ENCODE measurements around the gene ZNF526.
"Not testable (repeated sequence)": the region's sequence is repeated elsewhere in the genome, so short reads cannot be mapped to it uniquely, and the experiment has no call there.

The ZNF526 gene

DNA sequence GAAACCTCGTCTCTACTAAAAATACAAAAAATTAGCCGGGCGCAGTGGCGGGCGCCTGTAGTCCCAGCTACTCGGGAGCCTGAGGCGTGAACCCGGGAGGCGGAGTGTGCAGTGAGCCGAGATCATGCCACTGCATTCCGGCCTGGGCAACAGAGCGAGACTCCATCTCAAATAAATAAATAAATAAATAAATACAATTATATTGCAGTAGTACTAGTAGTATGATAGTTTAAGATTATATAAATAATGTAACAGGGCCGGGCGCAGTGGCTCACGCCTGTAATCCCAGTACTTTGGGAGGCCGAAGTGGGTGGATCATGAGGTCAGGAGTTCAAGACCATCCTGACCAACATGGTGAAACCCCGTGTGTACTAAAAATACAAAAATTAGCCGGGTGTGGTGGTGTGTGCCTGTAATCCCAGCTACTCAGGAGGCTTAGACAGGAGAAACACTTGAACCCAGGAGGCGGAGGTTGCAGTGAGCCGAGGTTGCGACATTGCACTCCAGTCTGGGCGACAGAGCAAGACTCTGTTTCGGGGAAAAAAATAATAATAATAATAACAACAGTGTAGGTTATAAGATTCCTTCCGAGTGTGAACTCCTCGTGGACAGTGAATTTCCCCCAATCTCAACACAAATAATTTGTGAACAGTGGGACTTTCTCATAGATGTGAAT, 47.0 kb downstream of the ZNF526 start:
- not testable (repeated sequence) for DNase-seq

DNA sequence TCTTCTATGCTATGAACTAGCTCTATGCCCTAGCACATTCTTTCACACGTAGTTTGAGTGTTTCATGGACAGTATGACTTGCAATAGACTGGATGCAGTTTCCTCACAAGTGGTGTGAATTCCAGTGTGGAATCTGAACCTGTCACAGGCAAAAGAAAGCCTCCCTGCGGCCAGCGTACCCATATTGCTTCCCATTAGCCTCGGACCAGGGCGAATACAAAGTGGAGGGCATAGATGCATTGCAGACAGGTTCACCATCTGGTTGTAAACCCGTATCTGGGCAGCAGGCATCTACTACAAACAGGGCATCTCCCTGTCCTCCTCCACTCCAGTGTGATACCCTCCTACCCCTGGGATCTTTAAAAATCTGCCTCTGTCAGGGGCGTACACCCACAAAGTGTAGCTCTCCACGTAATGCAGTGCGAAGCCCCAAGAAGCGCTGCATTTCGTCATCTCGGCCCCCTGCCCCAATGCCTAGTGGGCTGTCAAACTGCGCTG, 47.6 kb downstream of the ZNF526 start:
- DNase-seq, result peak; percentile 46

DNA sequence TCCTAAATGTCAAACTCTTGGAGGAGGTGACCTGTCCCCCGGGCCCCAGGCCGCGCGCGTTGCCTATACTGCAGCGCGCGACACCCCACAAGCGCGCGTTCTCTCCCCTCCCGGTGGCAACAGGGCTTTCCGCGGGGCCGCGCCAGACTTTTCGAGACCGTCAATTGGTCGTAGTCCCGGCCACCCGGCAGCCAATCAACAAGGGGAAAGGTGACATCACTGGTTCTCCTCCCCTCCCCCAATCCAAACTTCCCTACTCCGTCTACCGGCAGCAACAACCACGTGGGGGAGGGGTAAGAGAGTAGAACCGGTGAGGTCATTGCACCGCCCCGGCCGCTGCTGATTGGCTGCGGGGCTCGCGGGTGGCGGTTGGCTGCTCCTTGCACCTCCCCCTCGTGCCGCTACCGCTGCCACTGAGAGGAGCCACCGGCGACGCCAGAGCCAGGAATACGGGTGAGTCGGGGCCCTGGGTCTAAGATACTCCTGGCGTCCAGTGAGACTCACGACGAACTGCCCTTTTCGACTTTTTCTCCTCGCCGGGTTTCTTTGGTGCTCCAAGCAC, 48.1 kb downstream of the ZNF526 start:
- DNase-seq, result peak; percentile 100

GRCh38 chr19:42268704-42269477, 48.8 kb downstream of the ZNF526 start, which contains the start of gene CIC:
Gene CIC, plus strand, starts transcription at chr19:42269252. Its CDS starts 2,532 bp downstream, at chr19:42271784.
- DNase-seq, result peak; percentile 100

GRCh38 chr19:42269478-42270345, 49.6 kb downstream of the ZNF526 start:
- no peak for DNase-seq

DNA sequence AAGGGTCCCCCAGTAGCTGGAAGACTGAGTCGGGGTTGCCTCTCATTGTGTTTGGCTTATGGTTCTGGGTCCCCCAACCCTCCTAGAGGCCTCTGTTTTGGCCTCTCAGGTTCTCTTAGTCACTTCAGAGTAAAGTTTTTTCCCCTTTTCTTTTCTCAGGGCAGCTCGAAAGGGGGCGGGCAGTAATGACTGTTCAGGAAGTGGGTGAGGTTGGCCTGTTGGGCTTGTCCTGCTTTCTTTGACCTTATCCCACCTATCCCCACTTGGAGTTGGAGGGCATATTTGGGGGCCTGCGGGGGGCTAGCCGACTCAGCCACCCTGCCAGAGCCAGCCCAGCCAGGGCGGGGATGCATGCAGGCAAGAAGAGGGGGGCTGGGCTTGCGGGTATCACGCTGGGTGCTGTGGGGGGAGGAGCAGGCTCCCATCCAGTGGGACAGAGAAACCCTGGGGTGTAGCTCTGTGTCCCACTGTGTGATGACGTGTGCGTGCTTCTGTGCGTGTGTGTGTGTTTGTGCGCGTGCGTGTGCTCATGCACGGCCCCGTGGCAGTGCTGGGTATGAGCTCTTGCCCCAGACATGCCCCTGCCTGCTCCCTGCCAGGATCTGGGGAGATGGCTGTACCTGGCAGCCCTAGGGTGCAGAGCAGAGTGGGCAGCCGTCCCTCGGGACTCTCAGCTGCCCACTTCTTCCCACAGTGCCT, 50.4 kb downstream of the ZNF526 start:
- DNase-seq, result no peak

- no peak for DNase-seq
Observed at GRCh38 chr19:42271045-42271419, 50.9 kb downstream of the ZNF526 start.

- DNase-seq, result no peak
Observed at GRCh38 chr19:42271861-42272534, 51.9 kb downstream of the ZNF526 start.

DNA sequence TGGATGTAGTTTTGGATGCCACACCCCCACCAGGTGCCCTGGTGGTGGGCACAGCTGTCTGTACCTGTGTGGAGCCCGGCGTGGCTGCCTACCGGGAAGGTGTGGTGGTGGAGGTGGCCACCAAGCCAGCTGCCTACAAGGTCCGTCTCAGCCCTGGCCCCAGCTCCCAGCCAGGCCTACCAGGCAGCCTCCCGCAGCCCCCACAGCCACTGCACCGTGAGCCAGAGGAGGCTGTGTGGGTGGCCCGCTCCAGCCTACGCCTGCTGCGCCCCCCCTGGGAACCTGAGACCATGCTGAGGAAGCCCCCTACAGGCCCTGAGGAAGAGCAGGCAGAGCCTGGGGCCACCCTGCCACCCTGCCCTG, 52.4 kb downstream of the ZNF526 start:
- no peak for DNase-seq

DNA sequence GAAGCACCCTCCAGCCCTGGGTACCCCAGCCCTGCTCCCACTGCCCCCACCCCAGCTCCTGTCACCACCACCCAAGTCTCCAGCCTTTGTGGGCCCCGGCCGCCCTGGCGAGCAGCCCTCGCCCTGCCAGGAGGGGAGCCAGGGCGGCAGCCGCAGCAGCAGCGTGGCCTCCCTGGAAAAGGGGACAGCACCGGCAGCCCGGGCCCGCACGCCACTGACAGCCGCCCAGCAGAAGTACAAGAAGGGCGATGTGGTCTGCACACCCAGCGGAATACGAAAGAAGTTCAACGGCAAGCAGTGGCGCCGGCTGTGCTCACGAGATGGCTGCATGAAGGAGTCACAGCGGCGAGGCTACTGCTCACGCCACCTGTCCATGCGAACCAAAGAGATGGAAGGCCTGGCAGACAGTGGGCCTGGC, 52.9 kb downstream of the ZNF526 start:
- no peak for DNase-seq

DNA sequence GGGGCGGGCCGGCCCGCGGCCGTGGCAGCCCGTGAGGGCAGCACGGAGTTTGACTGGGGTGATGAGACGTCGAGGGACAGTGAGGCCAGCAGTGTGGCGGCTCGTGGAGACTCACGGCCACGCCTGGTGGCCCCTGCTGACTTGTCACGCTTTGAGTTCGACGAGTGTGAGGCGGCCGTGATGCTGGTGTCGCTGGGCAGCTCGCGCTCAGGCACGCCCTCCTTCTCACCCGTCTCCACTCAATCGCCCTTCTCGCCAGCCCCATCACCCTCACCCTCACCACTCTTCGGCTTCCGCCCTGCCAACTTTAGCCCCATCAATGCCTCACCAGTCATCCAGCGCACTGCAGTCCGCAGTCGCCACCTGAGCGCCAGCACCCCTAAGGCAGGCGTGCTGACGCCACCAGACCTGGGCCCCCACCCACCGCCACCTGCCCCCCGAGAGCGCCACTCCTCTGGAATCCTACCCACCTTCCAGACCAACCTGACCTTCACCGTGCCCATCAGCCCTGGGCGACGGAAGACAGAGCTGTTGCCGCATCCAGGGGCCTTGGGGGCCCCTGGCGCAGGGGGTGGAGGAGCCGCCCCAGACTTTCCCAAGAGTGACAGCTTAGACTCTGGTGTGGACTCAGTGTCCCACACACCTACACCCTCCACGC, 53.4 kb downstream of the ZNF526 start:
- no peak for DNase-seq

DNA sequence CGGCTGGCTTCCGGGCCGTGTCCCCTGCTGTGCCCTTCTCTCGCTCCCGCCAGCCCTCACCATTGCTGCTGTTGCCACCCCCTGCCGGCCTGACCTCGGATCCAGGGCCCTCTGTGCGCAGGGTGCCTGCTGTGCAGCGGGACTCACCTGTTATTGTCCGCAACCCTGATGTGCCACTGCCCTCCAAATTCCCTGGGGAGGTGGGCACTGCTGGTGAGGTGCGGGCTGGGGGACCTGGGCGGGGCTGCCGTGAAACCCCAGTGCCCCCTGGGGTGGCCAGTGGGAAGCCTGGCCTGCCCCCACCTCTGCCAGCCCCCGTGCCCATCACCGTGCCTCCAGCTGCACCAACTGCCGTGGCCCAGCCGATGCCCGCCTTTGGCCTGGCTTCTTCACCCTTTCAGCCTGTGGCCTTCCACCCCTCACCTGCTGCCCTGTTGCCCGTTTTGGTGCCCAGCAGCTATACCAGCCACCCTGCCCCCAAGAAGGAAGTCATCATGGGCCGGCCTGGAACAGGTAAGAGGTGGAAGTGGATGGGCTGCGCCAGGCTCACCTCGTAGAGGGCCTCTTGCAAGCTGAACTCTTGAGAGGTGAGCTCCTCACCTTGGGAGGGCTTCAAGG, 54.1 kb downstream of the ZNF526 start:
- no peak for DNase-seq

DNA sequence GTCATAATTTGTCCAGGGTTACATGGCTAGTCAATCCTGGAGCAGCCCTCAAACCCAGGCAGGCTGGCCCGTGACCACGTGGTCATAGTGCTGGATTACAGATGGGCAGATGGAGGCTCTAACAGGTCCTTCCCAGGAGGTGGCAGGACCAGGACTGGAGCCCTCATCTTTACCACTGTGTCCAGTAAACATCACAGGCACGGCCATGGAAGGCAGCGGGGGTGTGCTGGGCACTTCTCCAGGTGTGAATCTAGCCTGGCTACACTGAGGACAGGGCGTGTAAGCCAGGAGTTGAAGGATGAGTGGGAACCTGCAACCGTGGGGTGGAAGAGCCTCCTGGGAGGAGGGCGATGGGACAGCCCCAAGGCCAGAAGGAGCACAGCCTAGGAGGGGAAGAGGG, 55.0 kb downstream of the ZNF526 start:
- no peak for DNase-seq

- DNase-seq, result no peak
Observed at GRCh38 chr19:42275517-42275916, 55.4 kb downstream of the ZNF526 start.

DNA sequence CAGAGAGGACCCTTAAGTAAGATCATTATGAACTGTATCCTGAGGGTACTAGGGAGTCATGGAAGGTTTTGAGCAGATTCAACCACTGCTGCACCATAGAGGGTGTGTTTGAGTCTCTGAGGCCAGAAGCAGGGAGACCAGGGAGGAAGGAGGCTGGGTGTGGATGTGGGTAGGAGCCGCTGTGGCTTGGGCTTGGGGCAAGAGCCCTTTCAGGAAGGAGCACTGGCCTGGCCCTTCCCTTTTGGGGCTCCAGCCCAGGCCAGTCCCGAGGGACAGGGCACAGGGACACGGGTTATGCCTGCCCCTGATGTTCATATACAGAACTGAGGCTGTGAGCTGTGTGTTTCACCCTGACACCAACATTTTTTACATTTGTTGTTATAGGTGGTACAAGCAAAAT, 56.2 kb downstream of the ZNF526 start:
- no peak for DNase-seq

DNA sequence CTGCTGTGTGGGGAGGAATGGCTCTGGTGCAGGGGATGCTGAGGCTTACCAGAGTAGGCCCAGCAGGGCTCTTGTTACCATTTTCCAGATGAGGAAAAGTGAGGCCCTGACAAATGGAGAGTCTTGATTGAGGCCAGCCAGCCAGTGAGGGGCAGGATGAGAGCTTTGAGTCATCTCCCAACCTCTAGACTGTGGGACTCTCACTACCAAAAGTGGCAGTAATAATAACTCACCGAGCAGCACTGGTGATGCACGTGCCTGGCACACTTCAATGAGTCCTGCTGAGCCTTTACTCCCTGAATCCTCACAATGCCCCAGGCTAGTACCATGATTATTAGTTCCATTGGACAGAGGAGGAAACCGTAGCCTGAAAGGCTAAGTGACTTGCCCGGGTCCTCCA, 56.7 kb downstream of the ZNF526 start:
- DNase-seq, result no peak
